HepG2 (cell line): ENCODE measurements around the gene DLAT.

Source experiments
- EED ChIP-seq: sonication (generic); formaldehyde crosslinking; IDR thresholded peaks from 2 replicates; pipeline ENCODE4 v1.5.0; 2020; ENCODE audit warnings: mild to moderate bottlenecking, missing genetic modification reagents
- EP300 ChIP-seq, 3 experiments: sonication (generic) in 1 of 3; formaldehyde crosslinking in 1 of 3; IDR thresholded peaks; 2 replicates each; pipeline versions ENCODE4 v1.5.1 to v1.6.1; 2011 to 2020; ENCODE audit warnings: low read depth in 2 of 3, low read length in 2 of 3, borderline replicate concordance in 1 of 3, improper control_type of control experiment in 1 of 3, mild to moderate bottlenecking in 1 of 3, missing genetic modification reagents in 1 of 3, moderate library complexity in 1 of 3
- GTF2F1 ChIP-seq: fragments of 150-350 bp; IDR thresholded peaks from 2 replicates; pipeline ENCODE4 v1.6.1; 2014; ENCODE audit warnings: low read length
- HDAC2 ChIP-seq: sonication (generic); formaldehyde crosslinking; IDR thresholded peaks from 2 replicates; pipeline ENCODE4 v1.4.0; 2020; ENCODE audit warnings: missing genetic modification reagents
- ZNF264 ChIP-seq: sonication (generic); formaldehyde crosslinking; IDR thresholded peaks from 2 replicates; pipeline ENCODE4 v1.4.0; 2020; ENCODE audit warnings: missing genetic modification reagents

- TF ChIP-seq EED (CRISPR knock-in tag) (no peak), GTF2F1 (no peak), ZNF264 (no peak), EP300 (IDR thresholded peaks at IDR 0.05; ENCODE audit: low read depth in 2 of 2, low read length in 2 of 2) (no peak), EP300 (CRISPR knock-in tag; IDR thresholded peaks at IDR 0.05; ENCODE audit: borderline replicate concordance) (no peak), HDAC2 (CRISPR knock-in tag) (no peak)
Measured at GRCh38 chr11:112023104-112023503, 2.1 kb upstream of the DLAT start.
